Measurements from ENCODE around the gene GPR75.

DNA sequence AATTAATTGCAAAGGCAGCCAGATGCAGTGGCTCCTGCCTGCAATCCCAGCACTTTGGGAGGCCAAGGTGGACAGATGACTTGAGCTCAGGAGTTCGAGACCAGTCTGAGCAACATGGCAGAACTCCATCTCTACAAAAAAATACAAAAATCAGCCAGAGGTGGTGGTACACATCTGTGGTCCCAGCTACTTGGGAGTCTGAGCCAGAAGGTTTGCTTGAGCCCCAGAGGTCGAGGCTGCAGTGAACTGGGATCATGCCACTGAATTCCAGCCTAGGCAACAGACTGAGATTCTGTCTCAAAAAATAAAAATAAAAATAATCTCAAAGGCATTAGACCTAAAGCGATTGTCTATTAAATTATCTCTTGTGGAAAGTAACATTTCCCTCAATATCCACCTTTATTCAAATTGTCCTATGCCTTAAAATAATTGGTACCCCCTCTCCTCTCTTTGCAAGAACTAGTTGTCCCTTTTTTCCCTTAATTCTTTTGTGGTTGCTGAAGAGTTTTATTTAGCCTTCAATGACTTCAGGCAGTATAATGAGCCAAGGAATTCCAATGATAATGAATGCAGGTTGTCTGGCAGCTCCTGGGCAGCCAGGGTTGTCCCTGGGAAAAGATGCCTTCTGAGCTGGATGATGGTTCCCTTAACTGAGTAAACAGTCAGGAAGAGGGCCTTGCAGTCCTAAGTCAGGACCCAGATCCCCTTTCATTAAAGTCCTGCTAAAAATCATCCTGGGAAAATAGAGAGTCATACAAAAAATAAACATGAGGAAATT is 32.2 kb downstream of the GPR75 start:
- TF ChIP-seq, protein P1, sequence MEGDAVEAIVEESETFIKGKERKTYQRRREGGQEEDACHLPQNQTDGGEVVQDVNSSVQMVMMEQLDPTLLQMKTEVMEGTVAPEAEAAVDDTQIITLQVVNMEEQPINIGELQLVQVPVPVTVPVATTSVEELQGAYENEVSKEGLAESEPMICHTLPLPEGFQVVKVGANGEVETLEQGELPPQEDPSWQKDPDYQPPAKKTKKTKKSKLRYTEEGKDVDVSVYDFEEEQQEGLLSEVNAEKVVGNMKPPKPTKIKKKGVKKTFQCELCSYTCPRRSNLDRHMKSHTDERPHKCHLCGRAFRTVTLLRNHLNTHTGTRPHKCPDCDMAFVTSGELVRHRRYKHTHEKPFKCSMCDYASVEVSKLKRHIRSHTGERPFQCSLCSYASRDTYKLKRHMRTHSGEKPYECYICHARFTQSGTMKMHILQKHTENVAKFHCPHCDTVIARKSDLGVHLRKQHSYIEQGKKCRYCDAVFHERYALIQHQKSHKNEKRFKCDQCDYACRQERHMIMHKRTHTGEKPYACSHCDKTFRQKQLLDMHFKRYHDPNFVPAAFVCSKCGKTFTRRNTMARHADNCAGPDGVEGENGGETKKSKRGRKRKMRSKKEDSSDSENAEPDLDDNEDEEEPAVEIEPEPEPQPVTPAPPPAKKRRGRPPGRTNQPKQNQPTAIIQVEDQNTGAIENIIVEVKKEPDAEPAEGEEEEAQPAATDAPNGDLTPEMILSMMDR (IDR thresholded peaks at IDR 0.05; ENCODE audit: control extremely low read depth in 1 of 3, insufficient read depth in 1 of 3, low read depth in 1 of 3, low read length in 3 of 3): no peak
- no peak for TF ChIP-seq EP300 (IDR thresholded peaks at IDR 0.05; ENCODE audit: borderline replicate concordance in 1 of 2, low read depth in 2 of 2, low read length in 2 of 2)
- no peak for TF ChIP-seq POLR2AphosphoS5 (IDR thresholded peaks at IDR 0.05; ENCODE audit: low read depth, low read length)
- no peak for TF ChIP-seq EZH2 (IDR thresholded peaks at IDR 0.05; ENCODE audit: low read depth, low read length, severe bottlenecking)
- TF ChIP-seq TBP (IDR thresholded peaks at IDR 0.05; ENCODE audit: low read depth, low read length): no peak
- TF ChIP-seq POLR2A (IDR thresholded peaks at IDR 0.05; ENCODE audit: control extremely low read depth in 1 of 2, low read depth in 2 of 2, low read length in 2 of 2): no peak
- no peak for TF ChIP-seq SIRT6 (IDR thresholded peaks at IDR 0.05; ENCODE audit: low read length)
- TF ChIP-seq TAF1 (IDR thresholded peaks at IDR 0.05; ENCODE audit: low read depth, low read length): no peak
- no peak for TF ChIP-seq BCL11A (IDR thresholded peaks at IDR 0.05; ENCODE audit: low read depth in 2 of 2, low read length in 2 of 2)
- no peak for TF ChIP-seq SUZ12 (IDR thresholded peaks at IDR 0.05; ENCODE audit: low read length)
- TF ChIP-seq YY1 (IDR thresholded peaks at IDR 0.05; ENCODE audit: low read depth, low read length): no peak
- no peak for TF ChIP-seq RAD21 (IDR thresholded peaks at IDR 0.05 in 1 of 2, conservative IDR thresholded peaks at IDR 0.05 in 1 of 2; ENCODE audit: low read depth in 2 of 2, low read length in 2 of 2)
- TF ChIP-seq JUND (IDR thresholded peaks at IDR 0.05; ENCODE audit: low read length): no peak

Measured in H1 (cell line).